Activated CD8-positive, alpha-beta T cell treated with anti-CD3 and anti-CD28 coated beads for 36 hours (primary cell): ENCODE measurements around the gene HMCN1. TPM values are rescaled to one million over a fixed set of nuclear protein-coding genes. Genes with fewer than 3 reads are reported as not detected.

ENCODE experiments used
- ATAC-seq: fragments of 200-7000 bp; cut with Tn5 transposase; one replicate; pipeline ENCODE4 v1.10.0; 2021; ENCODE audit warnings: mild to moderate bottlenecking, moderate library complexity
- CTCF ChIA-PET: fragments of 350-600 bp; sonication (Branson Sonifier 250); formaldehyde crosslinking; loops from one replicate; lab custom pipeline; 2021; ENCODE audit warnings: antibody characterized with exemption; lab: Charles Lee
- POLR2A ChIA-PET: fragments of 350-600 bp; sonication (Branson Sonifier 250); formaldehyde crosslinking; loops from one replicate; lab custom pipeline; 2021; ENCODE audit warnings: antibody characterized with exemption; lab: Charles Lee
- DNase-seq: peaks from one replicate; pipeline ENCODE4 v3.0.0-alpha.2; 2020
- H3K27ac Mint-ChIP-seq: one replicate; pipeline ENCODE4 v1.8.0; 2021; ENCODE audit warnings: mild to moderate bottlenecking, mixed read lengths
- H3K27me3 Mint-ChIP-seq: one replicate; pipeline ENCODE4 v1.8.0; 2021; ENCODE audit warnings: mixed read lengths
- H3K36me3 Mint-ChIP-seq: one replicate; pipeline ENCODE4 v1.8.0; 2021; ENCODE audit warnings: low read depth, mixed read lengths
- H3K4me1 Mint-ChIP-seq: one replicate; pipeline ENCODE4 v1.8.0; 2021; ENCODE audit warnings: low read depth, mixed read lengths
- H3K4me3 Mint-ChIP-seq: one replicate; pipeline ENCODE4 v1.8.0; 2021; ENCODE audit warnings: mild to moderate bottlenecking, moderate library complexity, mixed read lengths
- H3K9me3 Mint-ChIP-seq: one replicate; pipeline ENCODE4 v1.8.0; 2021; ENCODE audit warnings: mixed read lengths
- intact Hi-C: fragments of 100-400 bp; cut with micrococcal nuclease; formaldehyde crosslinking; loops from one replicate; pipeline ENCODE4 v1.10.0; 2022
- total RNA-seq, 2 experiments: library from RNA; stranded (reverse); gene quantifications; one replicate each; pipeline ENCODE4 v1.2.3, GENCODE V29; 2021
- TF ChIP-seq, protein P1 (sequence below): fragments of 200-600 bp; IDR thresholded peaks from one replicate; pipeline ENCODE4 v1.8.0; 2022; ENCODE audit warnings: antibody characterized with exemption, mild to moderate bottlenecking

Gene HMCN1
- total RNA-seq, 2 experiments from 2014 or later: not detected

DNA sequence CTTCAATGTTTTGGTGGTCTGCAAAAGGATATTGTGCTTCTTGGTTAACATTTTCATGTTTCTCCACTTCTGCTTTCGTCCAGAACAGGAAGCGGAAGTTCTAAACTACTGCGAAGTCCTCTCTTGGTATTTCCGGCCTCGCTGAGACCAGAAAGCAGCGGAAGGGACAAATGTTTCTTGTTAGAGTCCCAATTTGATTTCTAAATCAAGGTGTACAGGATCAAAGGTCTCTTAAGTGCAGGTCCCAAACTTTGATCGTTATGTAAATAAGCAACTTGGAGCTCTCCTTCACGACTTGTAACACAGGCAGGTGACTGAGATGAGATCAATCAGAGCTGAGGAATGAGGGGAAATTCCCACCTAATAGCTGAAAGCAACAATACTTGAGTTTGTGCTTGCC, 40.1 kb upstream of the HMCN1 start:
- H3K27ac Mint-ChIP-seq: peak overlapping the region; percentile 91
- ChIA-PET POLR2A (interaction anchor here (0.6 kb wide), 1 partner anchor 260 kb away, joined by 3 read pairs; no protein-coding TSS in a partner anchor), CTCF (interaction anchor here (0.9 to 2.6 kb wide), 7 partner anchors 12 to 524 kb away, joined by 3 to 15 read pairs (median 3); no protein-coding TSS in a partner anchor)
- peak; percentile 55 for DNase-seq
- TF ChIP-seq, protein P1, sequence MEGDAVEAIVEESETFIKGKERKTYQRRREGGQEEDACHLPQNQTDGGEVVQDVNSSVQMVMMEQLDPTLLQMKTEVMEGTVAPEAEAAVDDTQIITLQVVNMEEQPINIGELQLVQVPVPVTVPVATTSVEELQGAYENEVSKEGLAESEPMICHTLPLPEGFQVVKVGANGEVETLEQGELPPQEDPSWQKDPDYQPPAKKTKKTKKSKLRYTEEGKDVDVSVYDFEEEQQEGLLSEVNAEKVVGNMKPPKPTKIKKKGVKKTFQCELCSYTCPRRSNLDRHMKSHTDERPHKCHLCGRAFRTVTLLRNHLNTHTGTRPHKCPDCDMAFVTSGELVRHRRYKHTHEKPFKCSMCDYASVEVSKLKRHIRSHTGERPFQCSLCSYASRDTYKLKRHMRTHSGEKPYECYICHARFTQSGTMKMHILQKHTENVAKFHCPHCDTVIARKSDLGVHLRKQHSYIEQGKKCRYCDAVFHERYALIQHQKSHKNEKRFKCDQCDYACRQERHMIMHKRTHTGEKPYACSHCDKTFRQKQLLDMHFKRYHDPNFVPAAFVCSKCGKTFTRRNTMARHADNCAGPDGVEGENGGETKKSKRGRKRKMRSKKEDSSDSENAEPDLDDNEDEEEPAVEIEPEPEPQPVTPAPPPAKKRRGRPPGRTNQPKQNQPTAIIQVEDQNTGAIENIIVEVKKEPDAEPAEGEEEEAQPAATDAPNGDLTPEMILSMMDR: no peak
- peak overlapping the region; percentile 71 for H3K4me3 Mint-ChIP-seq
- intact Hi-C loops: no loop called here
- peaks cover 3% of the 10 kb centered on the region for H3K27me3 Mint-ChIP-seq
- ATAC-seq: peak; percentile 73
- peaks cover 7% of the 10 kb centered on the region for H3K9me3 Mint-ChIP-seq
- peaks cover 11% of the 10 kb centered on the region for H3K36me3 Mint-ChIP-seq
- peaks cover 14% of the 10 kb centered on the region for H3K4me1 Mint-ChIP-seq

DNA sequence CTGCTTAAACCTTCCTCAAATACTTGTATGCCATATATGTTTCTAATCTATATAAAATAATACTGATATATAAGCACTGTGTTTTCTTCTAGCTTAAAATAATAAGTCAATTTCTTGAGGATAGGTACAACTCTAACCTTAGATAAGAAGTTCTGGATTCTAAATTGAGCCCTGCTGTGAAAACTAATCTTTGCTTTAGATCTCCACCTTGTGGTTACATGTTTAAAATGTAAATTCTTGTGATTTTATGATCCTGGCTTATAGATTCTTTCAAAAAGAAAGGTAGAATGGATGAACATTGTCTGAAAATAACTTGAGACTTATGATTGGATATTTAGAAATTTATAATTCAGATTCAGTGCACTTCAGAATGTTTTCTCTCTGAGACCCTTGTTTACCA, 38.9 kb upstream of the HMCN1 start:
- POLR2A ChIA-PET: no interaction called here
- Mint-ChIP-seq H3K27ac (no peak overlapping the region), H3K4me3 (no peak overlapping the region), H3K36me3 (peaks cover 11% of the 10 kb centered on the region), H3K4me1 (peaks cover 14% of the 10 kb centered on the region), H3K9me3 (peaks cover 7% of the 10 kb centered on the region), H3K27me3 (peaks cover 7% of the 10 kb centered on the region)
- CTCF ChIA-PET: interaction anchor here (0.8 to 2.6 kb wide), 11 partner anchors 10 to 525 kb away, joined by 3 to 15 read pairs (median 3); no protein-coding TSS in a partner anchor
- intact Hi-C loops: no loop called here
- DNase-seq (no peak), ATAC-seq (no peak)
- TF ChIP-seq, protein P1: peak; percentile 23

DNA sequence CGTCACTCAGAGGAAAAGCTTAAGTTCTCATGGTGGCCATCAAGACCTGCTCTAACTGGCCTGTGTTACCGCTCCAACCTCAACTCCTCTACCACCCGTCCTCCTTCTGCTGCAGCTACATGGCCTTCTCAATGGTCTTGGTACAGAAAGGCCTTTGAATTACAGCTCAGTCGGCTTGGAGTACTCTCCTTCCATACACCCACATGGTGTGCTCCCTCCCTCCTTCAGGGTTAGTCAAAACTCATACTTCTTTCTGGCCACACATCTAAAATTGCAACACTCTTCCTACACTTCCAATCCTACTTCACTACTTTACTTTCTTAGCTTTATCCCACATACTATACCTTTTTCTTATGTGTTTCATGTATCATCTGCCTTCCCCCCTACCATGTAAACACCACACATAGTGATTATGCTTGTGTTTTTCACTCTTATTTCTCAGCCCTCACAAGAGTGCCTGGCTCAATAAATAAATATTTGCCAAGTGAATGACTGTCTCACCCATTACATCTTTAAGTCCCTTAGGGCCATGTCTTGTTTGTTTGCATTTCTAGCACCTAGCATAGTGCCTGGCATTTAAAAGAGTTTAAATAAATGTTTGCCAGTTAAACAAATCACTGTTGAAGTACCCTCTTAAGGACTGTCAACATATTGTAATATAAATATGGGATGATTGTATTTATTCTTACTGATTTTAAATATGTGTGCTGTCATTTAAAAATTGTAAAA, 37.6 kb upstream of the HMCN1 start:
- Mint-ChIP-seq H3K9me3 (peaks cover 7% of the 10 kb centered on the region), H3K27me3 (peaks cover 14% of the 10 kb centered on the region), H3K4me1 (peaks cover 16% of the 10 kb centered on the region), H3K4me3 (no peak overlapping the region), H3K27ac (no peak overlapping the region), H3K36me3 (peaks cover 11% of the 10 kb centered on the region)
- ChIA-PET POLR2A (interaction anchor here (1.0 kb wide), 1 partner anchor 539 kb away, joined by 3 read pairs; no protein-coding TSS in a partner anchor), CTCF (interaction anchor here (0.7 to 1.6 kb wide), 7 partner anchors 9 to 526 kb away, joined by 3 to 6 read pairs (median 4); no protein-coding TSS in a partner anchor)
- intact Hi-C loops: no loop called here
- ATAC-seq: no peak
- DNase-seq: no peak
- TF ChIP-seq, protein P1: no peak

DNA sequence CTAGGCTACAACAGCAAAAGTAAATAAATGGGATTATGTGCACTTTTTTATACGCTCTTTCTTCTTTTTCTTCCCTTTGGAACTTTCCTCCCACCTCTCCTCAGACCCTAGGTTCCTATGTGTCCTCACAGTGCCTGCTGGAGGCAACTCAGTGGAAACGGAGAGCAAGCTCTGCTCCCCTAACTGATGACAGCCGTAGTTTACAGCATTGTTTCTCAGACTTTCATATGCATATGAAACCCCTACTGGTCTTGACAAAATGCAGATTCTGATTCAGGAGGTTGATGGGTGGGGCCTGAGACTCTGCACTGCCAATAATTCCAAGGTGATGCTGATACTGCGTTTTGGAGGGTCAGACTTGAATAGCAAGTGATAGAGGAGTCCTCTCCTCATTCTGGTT, 34.3 kb upstream of the HMCN1 start:
- ChIA-PET CTCF (no interaction called here), POLR2A (no interaction called here)
- intact Hi-C loops: no loop called here
- TF ChIP-seq, protein P1: no peak
- peaks cover 5% of the 10 kb centered on the region for H3K4me1 Mint-ChIP-seq
- H3K4me3 Mint-ChIP-seq: no peak overlapping the region
- no peak overlapping the region for H3K27ac Mint-ChIP-seq
- H3K36me3 Mint-ChIP-seq: no peaks in the 10 kb centered on the region
- ATAC-seq (no peak), DNase-seq (no peak)
- H3K9me3 Mint-ChIP-seq: no peaks in the 10 kb centered on the region
- peaks cover 16% of the 10 kb centered on the region for H3K27me3 Mint-ChIP-seq

DNA sequence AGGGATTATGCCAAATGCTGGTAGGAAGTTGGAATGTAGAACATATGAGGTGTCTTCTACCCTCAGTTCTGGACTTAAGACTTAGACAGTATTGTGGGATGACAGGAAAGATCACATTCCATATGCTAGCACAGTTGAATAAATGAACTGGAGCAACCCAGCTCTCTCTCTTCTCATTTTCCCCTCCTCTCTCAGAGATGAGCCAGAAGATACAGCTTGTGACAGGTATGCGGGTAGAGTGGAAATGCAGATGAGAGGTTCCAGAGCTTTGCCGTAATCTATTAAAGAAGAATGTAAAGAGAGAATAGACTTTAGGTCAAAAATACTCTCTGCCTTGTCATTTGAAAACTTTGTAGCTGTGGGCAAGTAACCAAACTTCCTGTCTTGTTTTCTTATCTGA, 32.5 kb upstream of the HMCN1 start:
- DNase-seq: no peak
- H3K27me3 Mint-ChIP-seq: peaks cover 19% of the 10 kb centered on the region

More for the DNA sequence above, 32.5 kb upstream of the HMCN1 start:
- ATAC-seq: no peak
- TF ChIP-seq, protein P1: no peak
- Mint-ChIP-seq H3K27ac (no peak overlapping the region), H3K9me3 (no peaks in the 10 kb centered on the region), H3K36me3 (no peaks in the 10 kb centered on the region), H3K4me3 (no peak overlapping the region), H3K4me1 (peaks cover 5% of the 10 kb centered on the region)
- intact Hi-C loops: no loop called here
- POLR2A ChIA-PET: no interaction called here
- CTCF ChIA-PET: interaction anchor here (1.3 kb wide), 1 partner anchor 19 kb away, joined by 4 read pairs; no protein-coding TSS in a partner anchor
